ENCODE data around the gene NTNG1. TPM values are rescaled to one million over a fixed set of nuclear protein-coding genes. Genes with fewer than 3 reads are reported as not detected.

The NTNG1 gene
- total RNA-seq, 3 donors from 2014 or later (not counting 1 experiment from before 2014, with no cell fraction given): 0.58 TPM; not detected in 2

DNA sequence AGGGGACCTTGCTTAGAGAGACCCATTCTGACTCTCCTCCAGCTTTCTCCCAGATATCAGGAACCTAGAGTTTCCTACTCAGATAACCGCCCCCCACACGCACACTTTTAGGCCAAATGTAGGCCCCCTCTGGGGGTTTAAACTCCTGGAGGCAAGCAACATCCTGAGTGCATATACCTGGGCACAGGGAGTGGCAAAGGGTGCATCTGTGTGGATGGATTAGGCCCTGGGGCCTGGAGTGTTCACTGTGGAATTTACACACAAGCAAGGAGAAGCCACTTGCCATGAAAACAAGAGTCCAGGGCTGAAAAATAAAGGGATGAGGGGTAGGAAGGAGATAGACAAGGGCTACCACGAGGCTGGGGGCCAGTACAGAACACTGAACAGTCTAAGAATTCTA is 343.1 kb downstream of the NTNG1 start:
- Histone ChIP-seq H3K27me3 (ENCODE audit: control insufficient read depth, insufficient read depth, low read length) (peaks cover 2% of the 10 kb centered on the region), H3K4me3 (ENCODE audit: low read length) (no peak overlapping the region), H3K9me3 (ENCODE audit: control insufficient read depth, insufficient read depth, low read length) (no peaks in the 10 kb centered on the region), H3K36me3 (ENCODE audit: control insufficient read depth, insufficient read depth, low read length) (no peaks in the 10 kb centered on the region), H3K27ac (ENCODE audit: low read length) (no peak overlapping the region), H3K4me1 (ENCODE audit: control insufficient read depth, insufficient read depth, low read length) (peaks cover 6% of the 10 kb centered on the region)
- TF ChIP-seq, protein P1, sequence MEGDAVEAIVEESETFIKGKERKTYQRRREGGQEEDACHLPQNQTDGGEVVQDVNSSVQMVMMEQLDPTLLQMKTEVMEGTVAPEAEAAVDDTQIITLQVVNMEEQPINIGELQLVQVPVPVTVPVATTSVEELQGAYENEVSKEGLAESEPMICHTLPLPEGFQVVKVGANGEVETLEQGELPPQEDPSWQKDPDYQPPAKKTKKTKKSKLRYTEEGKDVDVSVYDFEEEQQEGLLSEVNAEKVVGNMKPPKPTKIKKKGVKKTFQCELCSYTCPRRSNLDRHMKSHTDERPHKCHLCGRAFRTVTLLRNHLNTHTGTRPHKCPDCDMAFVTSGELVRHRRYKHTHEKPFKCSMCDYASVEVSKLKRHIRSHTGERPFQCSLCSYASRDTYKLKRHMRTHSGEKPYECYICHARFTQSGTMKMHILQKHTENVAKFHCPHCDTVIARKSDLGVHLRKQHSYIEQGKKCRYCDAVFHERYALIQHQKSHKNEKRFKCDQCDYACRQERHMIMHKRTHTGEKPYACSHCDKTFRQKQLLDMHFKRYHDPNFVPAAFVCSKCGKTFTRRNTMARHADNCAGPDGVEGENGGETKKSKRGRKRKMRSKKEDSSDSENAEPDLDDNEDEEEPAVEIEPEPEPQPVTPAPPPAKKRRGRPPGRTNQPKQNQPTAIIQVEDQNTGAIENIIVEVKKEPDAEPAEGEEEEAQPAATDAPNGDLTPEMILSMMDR (IDR thresholded peaks at IDR 0.05): no peak
- intact Hi-C loops (cut with micrococcal nuclease): no loop called here
- peaks cover 19 to 34% of the 10 kb centered on the region in 2 donors for H3K27me3 Mint-ChIP-seq (ENCODE audit: low read depth in 2 of 2)
- 87% methylated on average over 3 of the region's 3 CpGs for WGBS (ENCODE audit: insufficient coverage)
- peaks cover 10% of the 10 kb centered on the region in 2 donors for H3K4me1 Mint-ChIP-seq
- no peaks in the 10 kb centered on the region for H3K9me3 Mint-ChIP-seq
- H3K4me3 Mint-ChIP-seq: no peak overlapping the region
- ATAC-seq (no peak), DNase-seq (no peak)
- H3K36me3 Mint-ChIP-seq: no peaks in the 10 kb centered on the region
- H3K27ac Mint-ChIP-seq: no peak overlapping the region

DNA sequence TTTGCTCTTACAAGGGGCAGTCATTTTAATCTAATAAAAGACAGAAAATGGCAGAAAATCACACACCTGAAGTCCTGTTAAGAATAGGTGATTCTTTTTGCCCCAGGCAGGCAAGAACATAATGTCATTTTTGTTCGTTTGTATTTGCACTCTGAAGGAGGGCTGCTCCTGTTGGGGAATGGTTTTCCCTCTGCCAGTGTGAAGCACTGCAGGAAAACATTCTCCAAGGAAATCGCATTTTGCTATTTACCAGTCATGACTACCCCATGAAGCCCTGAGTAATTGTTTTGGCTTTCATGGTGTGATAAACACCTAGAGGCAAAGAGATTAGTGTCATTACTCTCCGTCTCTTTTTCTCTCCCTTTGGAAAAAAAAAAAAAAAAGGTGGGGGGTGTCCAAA is 345.5 kb downstream of the NTNG1 start:
- no peak for DNase-seq
- no peaks in the 10 kb centered on the region for H3K36me3 Mint-ChIP-seq
- peaks cover 2% of the 10 kb centered on the region for H3K27me3 ChIP-seq (ENCODE audit: control insufficient read depth, insufficient read depth, low read length)
- no peaks in the 10 kb centered on the region for H3K36me3 ChIP-seq (ENCODE audit: control insufficient read depth, insufficient read depth, low read length)
- WGBS (ENCODE audit: insufficient coverage): 70% methylated on average over 2 of the region's 3 CpGs
- peaks cover 8 to 29% of the 10 kb centered on the region in 2 donors for H3K27me3 Mint-ChIP-seq (ENCODE audit: low read depth in 2 of 2)
- no peaks in the 10 kb centered on the region for H3K4me1 ChIP-seq (ENCODE audit: control insufficient read depth, insufficient read depth, low read length)
- intact Hi-C loops (cut with micrococcal nuclease): no loop called here
- H3K9me3 Mint-ChIP-seq: no peaks in the 10 kb centered on the region
- H3K27ac ChIP-seq (ENCODE audit: low read length): no peak overlapping the region
- TF ChIP-seq, protein P1 (IDR thresholded peaks at IDR 0.05): no peak
- no peak for ATAC-seq
- no peak overlapping the region for H3K4me3 ChIP-seq (ENCODE audit: low read length)
- no peak overlapping the region for H3K27ac Mint-ChIP-seq
- no peak overlapping the region for H3K4me3 Mint-ChIP-seq
- H3K9me3 ChIP-seq (ENCODE audit: control insufficient read depth, insufficient read depth, low read length): no peaks in the 10 kb centered on the region
- peaks cover under 1 to 1% of the 10 kb centered on the region in 2 donors for H3K4me1 Mint-ChIP-seq

DNA sequence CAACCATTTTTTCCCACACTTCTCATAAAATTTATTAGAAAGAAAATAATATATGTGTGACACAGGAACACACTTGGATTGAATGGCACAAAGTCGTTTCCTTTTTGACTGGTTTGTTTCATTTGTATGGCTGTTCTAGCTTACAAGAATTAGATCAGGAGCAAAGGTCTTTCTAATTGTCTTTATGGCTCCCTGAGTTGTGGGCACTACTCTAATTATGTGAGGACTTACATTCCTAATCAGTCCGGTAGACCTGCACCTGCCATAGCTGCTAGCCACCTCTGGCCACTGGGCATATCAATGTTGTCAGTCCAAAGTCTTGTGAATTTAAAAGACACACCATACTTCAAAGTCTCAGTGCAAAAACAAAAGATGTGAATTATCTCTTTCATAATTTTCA is 346.7 kb downstream of the NTNG1 start:
- H3K27me3 Mint-ChIP-seq (ENCODE audit: low read depth in 2 of 2): peaks cover 7 to 18% of the 10 kb centered on the region in 2 donors
- no peak overlapping the region for H3K27ac Mint-ChIP-seq
- no peak overlapping the region for H3K4me3 ChIP-seq (ENCODE audit: low read length)
- H3K27ac ChIP-seq (ENCODE audit: low read length): no peak overlapping the region
- H3K4me1 Mint-ChIP-seq: no peaks in the 10 kb centered on the region
- H3K9me3 Mint-ChIP-seq: no peaks in the 10 kb centered on the region
- no peaks in the 10 kb centered on the region for H3K36me3 ChIP-seq (ENCODE audit: control insufficient read depth, insufficient read depth, low read length)
- DNase-seq: no peak
- H3K4me3 Mint-ChIP-seq: no peak overlapping the region
- no peaks in the 10 kb centered on the region for H3K36me3 Mint-ChIP-seq
- H3K27me3 ChIP-seq (ENCODE audit: control insufficient read depth, insufficient read depth, low read length): no peaks in the 10 kb centered on the region
- TF ChIP-seq, protein P1 (IDR thresholded peaks at IDR 0.05): no peak
- no peak for ATAC-seq
- H3K4me1 ChIP-seq (ENCODE audit: control insufficient read depth, insufficient read depth, low read length): no peaks in the 10 kb centered on the region
- no peaks in the 10 kb centered on the region for H3K9me3 ChIP-seq (ENCODE audit: control insufficient read depth, insufficient read depth, low read length)
- intact Hi-C loops (cut with micrococcal nuclease): no loop called here
- WGBS (ENCODE audit: insufficient coverage): 67% methylated on average over 1 of the region's 2 CpGs

DNA sequence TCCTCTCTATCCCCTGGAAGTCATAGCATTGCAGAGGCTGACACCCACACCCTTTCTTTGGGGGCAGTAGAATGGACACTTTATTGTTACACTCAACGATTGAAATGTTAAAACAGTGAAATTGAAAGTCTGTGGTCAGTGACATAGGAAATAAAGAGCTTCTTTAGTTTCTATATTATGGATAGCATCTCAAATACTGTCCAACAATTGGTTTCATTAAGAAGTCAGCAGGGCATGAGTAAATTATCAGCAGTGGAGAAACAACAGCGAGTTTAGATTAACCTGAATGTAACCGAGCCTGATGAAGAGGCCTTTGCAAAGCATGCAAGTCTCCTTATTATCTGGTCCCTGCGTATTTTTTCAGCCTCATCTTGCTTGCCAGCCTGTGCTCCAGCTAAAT is 350.7 kb downstream of the NTNG1 start:
- H3K9me3 Mint-ChIP-seq: no peaks in the 10 kb centered on the region
- H3K36me3 ChIP-seq (ENCODE audit: control insufficient read depth, insufficient read depth, low read length): no peaks in the 10 kb centered on the region
- H3K4me3 ChIP-seq (ENCODE audit: low read length): no peak overlapping the region
- no peak overlapping the region for H3K4me3 Mint-ChIP-seq
- no peak overlapping the region for H3K27ac ChIP-seq (ENCODE audit: low read length)
- H3K27me3 Mint-ChIP-seq (ENCODE audit: low read depth in 2 of 2): peaks cover 7 to 11% of the 10 kb centered on the region in 2 donors
- no peaks in the 10 kb centered on the region for H3K27me3 ChIP-seq (ENCODE audit: control insufficient read depth, insufficient read depth, low read length)
- 81% methylated on average over 4 of the region's 4 CpGs for WGBS (ENCODE audit: insufficient coverage)
- no peaks in the 10 kb centered on the region for H3K36me3 Mint-ChIP-seq
- intact Hi-C loops (cut with micrococcal nuclease): no loop called here
- DNase-seq (no peak), ATAC-seq (no peak)
- H3K4me1 Mint-ChIP-seq: no peaks in the 10 kb centered on the region
- H3K4me1 ChIP-seq (ENCODE audit: control insufficient read depth, insufficient read depth, low read length): no peaks in the 10 kb centered on the region
- no peaks in the 10 kb centered on the region for H3K9me3 ChIP-seq (ENCODE audit: control insufficient read depth, insufficient read depth, low read length)
- TF ChIP-seq, protein P1 (IDR thresholded peaks at IDR 0.05): no peak
- no peak overlapping the region for H3K27ac Mint-ChIP-seq
